HG02759 (cell line): ENCODE results near the gene TMEM156.
A peak's percentile ranks its signal among the peaks of the same experiment; 100 is the strongest.

Experiments
- ATAC-seq: cut with Tn5 transposase; IDR thresholded peaks from one replicate; pipeline ENCODE4 v1.9.1; 2021; ENCODE audit warnings: mild to moderate bottlenecking, moderate library complexity; ENCODE audit not compliant: unreplicated experiment

TMEM156 gene

DNA sequence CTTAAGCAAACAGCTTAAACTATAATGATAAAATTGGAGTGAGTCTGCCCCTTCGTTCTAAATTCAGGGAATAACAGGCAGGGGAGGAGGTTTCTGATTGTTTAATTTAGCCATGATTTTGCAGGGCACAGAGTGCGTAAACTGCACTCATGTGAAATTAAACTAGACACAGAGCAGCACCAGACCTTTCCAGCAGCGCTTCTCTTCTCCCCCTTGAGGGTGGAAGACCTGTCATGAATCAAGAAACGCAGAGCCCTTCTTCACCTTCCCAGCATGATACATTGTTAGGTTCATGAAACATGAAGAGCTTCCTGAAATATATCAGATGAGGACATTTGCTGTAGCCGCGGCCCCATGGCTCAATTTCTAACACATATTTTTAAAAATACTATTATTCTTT is 101.5 kb downstream of the TMEM156 start:
- ATAC-seq, result no peak

DNA sequence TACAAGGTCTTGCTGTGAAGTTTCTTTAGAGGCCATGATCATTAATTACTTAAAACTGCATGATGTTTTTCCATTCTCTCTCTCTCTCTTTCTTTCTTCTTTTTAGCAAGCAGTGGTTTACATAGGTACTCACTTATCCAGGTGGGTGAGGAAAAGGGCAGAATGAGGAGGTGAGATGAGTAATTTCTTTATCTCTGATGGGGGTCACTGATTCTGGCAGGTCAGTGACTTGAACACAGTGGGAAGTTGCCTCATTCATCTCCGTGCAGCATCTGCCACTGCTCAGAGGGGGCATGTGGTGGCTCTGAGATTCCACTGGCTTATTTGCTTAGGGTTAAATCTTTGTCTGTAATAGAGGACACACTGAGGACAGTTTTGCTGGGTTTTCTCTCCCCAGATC is 102.0 kb downstream of the TMEM156 start:
- ATAC-seq, result peak; percentile 92

DNA sequence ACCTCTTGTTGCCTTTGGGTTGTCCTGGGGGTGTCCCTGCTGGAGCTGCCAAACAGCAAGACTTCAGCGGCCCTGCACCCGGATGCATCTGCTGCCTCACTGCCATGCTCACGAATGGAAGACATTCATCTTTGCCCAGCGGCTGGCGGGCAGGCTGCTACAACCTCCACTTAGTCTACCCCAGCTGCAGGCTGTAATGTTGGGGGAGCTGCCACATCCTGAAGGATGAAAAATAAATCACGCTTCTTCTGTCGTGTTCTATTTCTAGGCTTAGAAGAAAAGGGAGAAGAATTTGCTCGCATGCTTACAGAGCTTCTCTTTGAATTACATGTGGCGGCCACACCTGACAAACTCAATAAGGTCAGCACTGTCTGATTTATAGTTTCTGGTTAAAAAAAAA is 103.2 kb downstream of the TMEM156 start:
- ATAC-seq, result no peak

DNA sequence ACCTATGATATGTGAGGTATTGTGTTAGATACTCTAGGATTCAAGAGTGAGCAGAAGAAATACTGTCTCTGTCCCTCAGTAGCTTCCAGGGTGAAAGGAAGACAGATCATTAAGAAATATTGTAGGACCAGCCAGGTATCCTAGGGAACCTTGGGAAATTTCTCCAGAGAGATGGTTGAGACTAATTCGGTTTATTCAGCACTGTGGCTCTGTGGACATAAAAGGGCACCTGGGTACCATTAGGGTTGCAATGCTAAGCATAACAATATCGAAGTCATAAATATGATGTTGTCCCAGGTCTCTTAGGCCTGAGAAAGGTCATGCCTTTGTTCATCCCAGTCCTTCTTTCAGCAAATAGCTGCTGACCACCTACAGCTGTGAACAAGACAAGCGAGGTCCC is 103.6 kb downstream of the TMEM156 start:
- ATAC-seq, result no peak

DNA sequence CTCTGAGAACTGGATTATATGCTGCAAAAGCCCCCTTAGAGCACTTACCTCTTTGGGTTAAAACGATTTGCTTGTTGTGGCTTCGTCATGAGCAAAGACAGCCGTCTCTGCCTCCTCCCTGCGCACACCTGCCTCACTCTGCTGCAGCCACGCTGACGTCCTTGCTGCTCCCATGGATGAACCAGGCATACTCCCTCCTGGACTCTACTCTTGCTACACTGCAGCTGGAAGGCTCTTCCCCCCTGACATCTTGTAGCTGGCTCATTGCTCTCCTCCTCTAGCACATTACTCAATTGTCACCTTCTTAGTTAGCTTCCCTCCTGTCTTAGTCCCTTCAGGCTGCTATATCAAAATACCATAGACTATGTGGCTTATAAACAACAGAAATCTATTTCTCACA is 105.3 kb downstream of the TMEM156 start:
- no peak for ATAC-seq

DNA sequence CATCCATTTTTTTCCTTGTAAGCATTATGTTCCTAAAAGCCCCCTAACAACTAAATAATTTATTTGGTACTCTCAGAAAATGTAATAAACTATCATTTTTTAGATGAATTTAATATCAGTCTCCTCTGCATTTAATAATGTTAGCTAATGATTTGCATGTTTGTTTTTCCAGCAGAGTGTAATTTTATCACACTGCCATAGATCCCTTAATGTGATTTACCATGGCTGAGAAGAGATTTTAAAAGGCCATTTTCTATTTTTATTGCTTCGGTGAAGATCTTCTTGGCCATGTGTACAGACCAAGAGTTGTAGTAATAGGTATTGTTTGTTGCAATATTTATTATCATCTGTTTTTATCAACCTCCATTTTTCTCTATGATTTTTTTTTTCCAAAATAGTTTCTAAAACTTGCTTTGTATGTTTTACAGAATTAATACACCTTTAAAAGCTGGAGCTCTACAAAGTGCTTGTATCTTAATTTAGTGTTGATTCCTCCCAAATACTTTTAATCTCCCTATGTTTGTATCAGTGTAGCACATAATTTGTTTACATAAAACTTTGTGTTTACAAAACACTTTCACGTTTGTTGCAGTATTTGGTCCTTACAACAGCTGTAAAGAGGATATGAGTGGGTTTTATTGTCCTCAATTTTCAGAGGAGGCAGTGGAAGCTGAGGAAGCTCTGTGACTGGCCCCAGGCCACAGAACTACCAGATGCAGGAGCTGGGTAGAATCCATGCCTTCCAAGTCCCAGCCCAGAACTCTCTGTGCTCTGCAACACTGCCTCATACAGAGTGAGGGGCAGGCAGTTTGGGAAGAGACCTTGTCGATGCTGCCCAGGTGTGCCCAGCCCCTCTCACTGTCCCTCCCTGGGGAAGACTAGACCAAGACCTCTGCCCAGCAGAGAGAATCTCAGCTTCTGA is 106.5 kb downstream of the TMEM156 start:
- no peak for ATAC-seq

DNA sequence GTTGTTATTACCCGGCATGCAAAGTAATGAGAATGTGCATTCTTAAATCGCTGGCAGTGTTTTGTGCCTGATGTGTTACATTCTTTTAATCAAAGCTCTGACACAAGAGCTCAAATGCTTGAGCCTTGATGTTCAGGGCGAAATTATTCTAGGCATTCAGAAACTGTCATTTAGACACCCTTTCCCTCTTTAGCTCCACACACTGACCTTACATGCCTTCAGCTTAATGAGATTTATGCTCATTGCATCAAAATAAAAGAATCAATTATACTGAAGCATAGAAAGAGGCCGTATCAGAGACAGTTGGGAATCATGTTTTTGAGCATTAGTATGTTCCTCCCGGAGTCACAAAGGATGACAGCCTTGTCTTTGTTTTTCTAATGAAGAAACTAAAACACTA is 107.9 kb downstream of the TMEM156 start:
- ATAC-seq, result no peak

DNA sequence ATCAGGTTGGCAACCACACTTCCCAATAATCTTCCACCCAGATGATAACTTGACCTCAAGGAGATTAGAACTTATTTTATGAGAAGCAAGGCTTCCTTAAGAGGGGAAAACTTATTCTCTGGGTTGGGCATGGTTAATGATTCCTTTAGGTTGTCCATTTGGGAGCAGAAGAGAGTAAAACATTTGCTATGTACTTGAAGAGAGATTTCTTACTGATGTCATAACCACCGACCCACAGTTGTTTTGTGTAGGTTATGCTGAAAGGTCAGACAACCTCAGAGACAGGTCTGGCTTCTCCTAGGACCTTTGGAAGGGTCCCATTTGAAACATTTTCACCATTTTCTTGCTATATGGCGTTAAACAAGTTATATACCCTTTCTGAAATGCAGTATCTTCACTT is 108.5 kb downstream of the TMEM156 start:
- ATAC-seq, result no peak

DNA sequence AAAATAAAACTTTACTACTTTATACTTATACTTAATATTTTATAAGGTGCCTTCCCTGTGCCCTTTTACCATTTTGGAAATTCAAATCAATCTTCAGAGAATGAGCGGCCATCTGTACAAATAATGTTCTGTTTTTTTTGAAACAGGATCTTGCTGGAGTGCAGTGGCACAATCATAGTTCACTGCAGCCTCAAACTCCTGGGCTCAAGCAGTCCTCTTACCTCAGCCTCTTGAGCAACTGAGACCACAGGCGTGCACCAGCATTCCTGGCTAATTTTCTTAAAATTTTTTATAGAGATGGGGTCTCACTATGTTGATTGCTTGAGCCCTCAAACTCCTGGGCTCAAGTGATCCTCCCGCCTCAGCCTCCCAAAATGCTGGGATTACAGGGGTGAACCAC is 111.1 kb downstream of the TMEM156 start:
- no peak for ATAC-seq

DNA sequence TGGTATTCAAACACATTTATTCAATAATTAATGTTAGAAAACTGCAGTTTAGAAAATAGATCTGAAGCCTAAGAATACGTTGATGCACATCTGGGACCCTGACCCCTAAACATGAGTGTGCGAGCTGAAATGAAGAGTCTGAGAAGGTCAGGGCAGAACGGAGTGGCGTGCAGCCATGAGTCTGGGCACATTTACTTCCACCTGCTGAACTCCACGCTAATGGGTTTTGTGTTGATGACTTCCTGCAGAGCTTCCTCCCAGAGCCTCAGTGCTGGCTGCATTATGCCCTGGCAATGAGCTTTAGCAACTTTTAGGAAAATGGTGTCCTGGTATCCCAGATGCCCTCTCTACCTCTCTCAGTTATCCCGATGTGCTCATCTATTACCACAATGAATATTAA is 111.5 kb downstream of the TMEM156 start:
- ATAC-seq, result no peak

DNA sequence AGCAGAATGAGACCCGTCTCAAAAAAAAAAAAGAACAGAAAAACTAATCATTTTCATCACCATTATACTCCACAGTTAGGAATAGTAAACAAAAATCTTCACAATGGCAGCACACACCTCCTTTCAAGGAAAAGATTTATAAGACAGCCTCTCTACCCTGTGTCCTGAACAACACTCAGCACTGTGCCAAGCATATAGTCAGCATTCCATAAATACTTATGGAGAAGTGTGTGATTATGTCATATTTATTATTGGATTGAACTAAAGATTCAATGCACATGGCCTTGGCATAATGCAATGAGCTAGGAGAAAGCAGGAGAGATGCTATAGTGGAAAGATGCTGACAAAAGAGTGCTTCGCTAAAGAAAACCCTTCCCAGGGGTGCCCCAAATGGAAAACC is 112.0 kb downstream of the TMEM156 start:
- no peak for ATAC-seq

DNA sequence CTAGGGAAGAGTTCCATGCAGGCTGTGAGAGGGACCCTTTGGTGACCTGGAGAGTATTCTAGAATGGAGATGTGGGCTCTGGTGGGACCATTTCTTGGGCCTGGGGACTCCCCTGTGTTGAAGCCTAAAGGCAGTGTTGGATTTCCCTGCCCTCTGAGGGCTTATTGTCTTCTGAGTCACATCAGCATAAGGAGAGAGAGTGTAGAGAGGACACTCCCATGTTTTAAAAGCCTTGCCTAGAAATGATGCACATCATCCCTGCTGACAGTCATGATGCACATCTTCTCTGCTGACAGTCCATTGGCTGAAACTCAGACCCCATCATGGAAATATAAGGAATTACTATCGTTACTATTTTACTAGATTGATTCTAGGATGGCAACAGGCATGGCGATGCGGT is 112.7 kb downstream of the TMEM156 start:
- ATAC-seq, result no peak

DNA sequence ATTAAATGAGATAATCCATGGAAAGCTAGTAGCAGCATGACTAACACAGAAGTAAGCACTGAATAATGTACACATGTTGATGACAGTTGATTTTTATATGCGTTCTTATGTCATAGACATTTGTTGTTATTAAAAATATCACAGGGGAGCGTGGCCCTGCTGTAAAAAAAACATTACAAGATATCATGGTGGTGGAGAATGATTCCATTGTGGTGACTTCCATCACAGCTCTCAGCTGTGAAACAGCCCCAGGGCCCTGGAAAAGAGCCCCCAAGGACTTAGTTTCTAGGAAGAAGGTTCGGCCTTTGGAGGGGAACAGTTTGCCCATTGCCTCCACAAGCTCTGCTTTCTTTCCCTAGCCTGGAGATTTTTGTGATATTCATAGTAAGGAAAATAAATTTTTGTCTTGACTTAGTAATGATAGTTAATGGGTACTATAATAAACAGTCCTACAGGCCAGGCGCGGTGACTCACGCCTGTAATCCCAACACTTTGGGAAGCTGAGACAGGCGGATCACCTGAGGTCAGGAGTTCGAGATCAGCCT is 114.7 kb downstream of the TMEM156 start:
- no peak for ATAC-seq
